Stimulated activated CD8-positive, alpha-beta memory T cell treated with anti-CD3 and anti-CD28 coated beads, Interleukin-12 subunit alpha, Interleukin-12 subunit beta, amount 100 ng/mL, for 24 hours (primary cell): ENCODE data around the gene CNGB1.
"Not testable (repeated sequence)": the region's sequence is repeated elsewhere in the genome, so short reads cannot be mapped to it uniquely, and the experiment has no call there.

Source experiments
- DNase-seq: peaks from one replicate; pipeline ENCODE4 v3.0.0-alpha.2; 2020; ENCODE audit errors: extremely low read depth

The CNGB1 gene

GRCh38 chr16:57952909-57953308 is 18.0 kb downstream of the CNGB1 start:
- no peak for DNase-seq

- no peak for DNase-seq
These were observed 19.5 kb downstream of the CNGB1 start for GRCh38 chr16:57951204-57951960.

DNA sequence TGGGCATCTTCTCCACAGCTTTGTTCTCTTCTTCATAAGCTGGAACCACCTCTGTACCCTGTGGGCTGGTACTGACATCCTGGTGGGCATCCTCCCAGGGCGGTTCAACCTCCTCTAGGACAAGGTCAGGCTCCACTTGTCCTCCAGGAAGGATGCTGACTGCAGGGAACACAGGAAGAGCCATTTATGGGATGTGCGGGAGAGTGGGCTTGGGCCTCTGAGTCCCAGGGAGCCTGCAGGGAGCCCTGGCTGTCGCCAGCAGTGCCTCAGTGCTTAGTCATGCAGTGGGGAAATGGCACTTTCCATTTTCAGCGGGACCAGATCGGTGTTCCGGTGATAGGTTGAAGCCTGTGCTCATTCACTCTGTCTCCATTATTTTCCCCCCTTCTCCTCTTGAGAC is 20.5 kb downstream of the CNGB1 start:
- DNase-seq = no peak

GRCh38 chr16:57949595-57950238 is 21.2 kb downstream of the CNGB1 start:
- DNase-seq = no peak

DNA sequence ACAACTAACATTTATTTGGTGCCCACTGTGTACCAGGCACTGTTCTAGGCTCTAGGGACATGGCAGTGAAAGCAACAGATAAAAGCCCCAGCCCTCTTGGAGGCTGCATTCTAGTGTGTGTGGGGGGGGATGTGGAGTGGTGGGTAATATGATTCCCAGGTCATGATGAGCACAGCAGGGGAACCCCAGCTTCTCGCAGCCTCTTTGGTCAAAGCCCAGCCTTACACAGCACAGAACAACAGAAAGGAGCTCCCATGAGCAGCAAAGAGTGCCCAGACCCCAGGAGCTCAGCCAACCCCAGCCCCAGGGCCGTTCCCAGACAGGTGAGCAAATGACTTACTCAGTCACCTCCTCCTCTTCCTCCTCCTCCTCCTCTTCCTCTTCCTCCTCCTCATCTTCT is 21.9 kb downstream of the CNGB1 start:
- no peak for DNase-seq

DNA sequence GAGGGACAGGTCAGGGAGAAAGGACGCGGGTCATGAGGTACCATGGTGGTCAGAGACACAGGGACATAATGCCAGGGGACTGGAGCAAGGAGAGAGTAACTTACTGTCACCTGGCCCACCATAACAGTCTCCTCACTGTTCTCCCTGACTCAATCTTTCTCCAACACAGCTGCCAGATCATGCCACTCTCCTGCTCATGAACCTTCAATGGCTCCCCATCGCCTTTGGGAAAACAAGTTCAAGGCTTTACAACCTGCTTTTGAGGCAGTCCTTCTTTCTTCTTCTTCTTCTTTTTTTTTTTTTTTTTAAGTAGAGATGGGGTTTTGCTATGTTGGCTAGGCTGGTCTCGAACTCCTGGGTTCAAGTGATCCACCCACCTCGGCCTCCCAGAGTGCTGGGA is 22.9 kb downstream of the CNGB1 start:
- DNase-seq = no peak

DNA sequence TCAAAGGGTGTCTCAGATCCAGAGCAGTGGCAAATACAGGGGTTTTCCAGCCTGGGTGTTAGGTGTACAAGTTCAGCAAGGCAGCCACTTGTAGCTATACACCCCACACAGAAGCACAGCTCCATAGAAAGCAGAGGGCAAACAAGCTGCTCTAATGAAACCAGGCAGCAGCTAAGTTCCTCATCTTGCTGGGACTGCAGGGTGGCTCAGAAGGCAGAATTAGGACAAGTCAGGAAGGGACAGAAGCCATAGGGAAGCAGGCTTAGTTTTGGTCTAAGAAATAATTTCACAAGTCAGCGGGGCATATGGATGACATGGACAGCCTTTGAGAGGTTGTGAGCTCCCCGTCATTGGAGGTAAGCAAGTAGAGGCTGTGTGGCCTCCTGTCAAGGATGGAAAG is 23.7 kb downstream of the CNGB1 start:
- no peak for DNase-seq

- no peak for DNase-seq
These were observed 24.6 kb downstream of the CNGB1 start for GRCh38 chr16:57946181-57946801.

- no peak for DNase-seq
These were observed 25.2 kb downstream of the CNGB1 start for GRCh38 chr16:57945740-57946138.

GRCh38 chr16:57944970-57945739 is 25.8 kb downstream of the CNGB1 start:
- DNase-seq = no peak

GRCh38 chr16:57943381-57943780 is 27.5 kb downstream of the CNGB1 start:
- not testable (repeated sequence) for DNase-seq

- DNase-seq = not testable (repeated sequence)
These were observed 29.0 kb downstream of the CNGB1 start for GRCh38 chr16:57941901-57942300.

DNA sequence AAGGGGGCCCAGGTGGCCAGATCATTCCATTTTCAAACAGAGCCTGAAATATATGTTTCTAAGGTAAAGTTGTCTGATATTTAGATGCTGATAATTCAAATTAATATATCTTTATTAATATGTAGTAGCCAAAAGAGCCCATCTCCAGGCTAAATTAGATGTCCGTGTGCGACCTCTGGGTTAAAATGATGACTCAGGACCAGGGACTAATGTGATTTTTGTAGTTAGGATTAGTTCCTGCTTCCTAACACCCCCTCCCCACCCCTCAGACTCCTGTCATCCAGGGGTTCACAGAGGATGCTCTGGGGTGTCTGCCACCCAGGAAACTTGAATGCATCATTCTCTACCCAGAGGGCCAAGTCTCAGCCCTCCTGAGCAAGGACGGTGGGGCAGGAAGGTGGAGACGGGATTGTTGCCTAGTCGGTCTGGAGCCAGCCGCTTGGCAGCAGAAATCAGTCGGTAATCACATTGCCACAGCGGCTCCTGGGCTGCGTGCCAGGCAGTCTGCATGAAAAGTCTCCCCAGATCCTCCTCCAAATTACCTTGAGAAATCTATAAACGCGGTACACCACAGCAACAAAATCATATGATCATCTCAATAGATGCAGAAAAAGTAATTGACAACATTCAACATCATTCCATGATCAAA is 29.8 kb downstream of the CNGB1 start:
- no peak for DNase-seq

DNA sequence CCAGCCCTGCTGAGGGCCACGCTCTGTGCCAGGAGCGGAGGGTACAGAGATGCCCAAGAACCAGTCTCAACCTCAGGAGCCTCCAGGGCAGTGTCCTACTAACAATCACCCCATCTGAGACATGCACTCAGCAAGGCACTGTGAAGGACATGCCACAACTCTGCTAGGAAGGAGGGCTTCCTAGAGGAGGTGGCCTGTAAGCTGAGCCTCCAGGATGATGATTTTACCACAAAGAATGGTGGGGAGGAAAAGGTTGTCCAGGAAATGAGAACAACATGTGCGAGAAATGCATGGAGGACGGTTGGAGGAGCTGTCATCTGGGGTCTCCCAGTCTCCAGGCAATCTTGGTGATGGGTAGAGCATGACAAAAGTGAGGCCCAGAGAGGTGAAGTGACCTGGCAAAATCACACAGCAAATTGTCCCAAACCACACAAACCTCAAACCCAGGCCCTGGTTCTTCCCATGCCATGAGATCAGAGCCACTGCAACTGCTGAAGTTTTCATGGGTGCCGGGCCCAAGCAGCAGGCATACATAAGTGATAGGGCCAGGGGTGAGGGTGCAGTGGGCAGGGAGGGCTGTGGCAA is 30.5 kb downstream of the CNGB1 start:
- no peak for DNase-seq

GRCh38 chr16:57939872-57940224 is 31.1 kb downstream of the CNGB1 start:
- no peak for DNase-seq

GRCh38 chr16:57938936-57939871 is 31.7 kb downstream of the CNGB1 start:
- DNase-seq = no peak

DNA sequence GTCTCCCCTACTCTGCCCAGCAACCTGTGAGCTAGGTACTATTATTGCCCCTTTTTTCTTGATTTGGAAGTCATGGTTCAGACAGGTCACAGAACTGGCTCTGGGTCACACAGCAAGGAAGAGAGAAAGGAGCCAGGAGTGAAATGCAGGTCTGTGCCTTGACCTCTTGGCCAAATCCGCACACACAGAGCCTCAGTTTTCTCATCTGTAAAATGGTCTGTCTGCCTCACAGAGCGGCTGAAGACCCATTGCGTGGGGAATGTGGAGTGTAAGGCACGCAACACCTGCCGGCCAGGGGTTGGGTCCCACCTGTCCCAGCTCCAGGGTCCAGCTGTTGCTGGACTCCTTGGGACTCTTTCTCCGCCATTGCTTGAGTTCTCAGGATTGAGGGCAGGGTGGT is 32.4 kb downstream of the CNGB1 start:
- no peak for DNase-seq

DNA sequence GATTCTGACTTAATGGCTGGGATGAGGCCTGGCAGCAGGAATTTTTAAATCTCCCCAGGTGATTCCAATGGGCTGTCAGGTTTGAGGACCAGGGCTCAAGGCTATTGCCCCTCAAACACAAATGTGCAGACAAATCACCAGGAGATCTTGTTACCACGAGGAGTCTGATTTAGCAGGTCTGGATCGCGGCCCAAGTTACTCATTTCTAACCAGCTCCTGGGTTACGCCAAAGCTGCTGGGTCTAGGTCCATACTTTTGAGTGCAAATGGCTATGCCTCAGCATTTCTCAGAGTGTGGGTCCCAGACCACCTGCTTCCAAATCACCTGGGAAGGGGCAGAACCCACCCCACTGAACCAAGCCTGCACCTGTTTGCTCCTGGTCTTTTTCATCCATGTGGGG is 33.1 kb downstream of the CNGB1 start:
- DNase-seq = no peak

DNA sequence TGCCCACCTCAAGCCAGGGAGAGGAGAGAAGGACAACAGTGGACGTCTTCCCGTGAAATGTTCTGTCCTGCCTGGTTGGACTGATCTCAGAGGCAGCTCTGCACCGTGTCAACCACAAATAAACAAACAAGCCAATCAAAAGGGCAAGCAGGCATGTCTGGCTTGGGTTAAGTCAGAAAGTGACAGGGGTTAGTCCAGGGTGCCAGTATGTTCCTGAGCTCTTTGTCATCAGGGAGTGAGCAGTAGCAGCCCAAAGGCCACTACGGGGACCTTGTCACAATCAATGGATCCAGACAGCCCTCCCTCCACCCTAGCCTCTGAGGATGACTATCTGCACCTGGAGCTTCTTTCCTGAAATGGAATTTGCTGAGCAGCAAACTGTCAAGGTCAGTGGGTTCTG is 35.0 kb downstream of the CNGB1 start:
- no peak for DNase-seq

DNA sequence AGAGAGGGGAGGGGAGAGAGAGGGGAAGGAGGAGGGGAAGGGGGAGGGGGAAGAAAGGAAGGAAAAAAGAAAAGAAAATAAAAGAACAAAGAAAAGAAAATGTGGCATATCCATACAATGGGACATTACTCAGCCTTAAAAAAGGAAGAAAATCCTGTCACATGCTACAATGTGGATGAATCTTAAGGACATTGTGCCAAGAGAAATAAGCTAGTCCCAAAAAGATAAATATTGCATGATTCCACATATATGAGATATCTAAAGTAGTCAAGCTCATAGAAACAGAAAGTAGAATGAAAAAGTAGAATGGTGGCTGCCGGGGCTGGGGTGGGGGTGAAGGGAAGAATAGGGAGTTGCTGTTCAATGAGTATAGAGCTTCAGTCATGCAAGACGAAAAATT is 40.4 kb downstream of the CNGB1 start:
- no peak for DNase-seq
